OCI-LY7 (cell line): ENCODE measurements around the gene MUC21. TPM values are rescaled to one million over a fixed set of nuclear protein-coding genes. Genes with fewer than 3 reads are reported as not detected.

ENCODE experiments used
- BruUV-seq: library from RNA; stranded (reverse); fragments of 400-500 nt; replicated peaks from 2 replicates; lab custom pipeline; 2021; lab: Mats Ljungman, UMichigan
- CTCF ChIA-PET: fragments of 300-600 bp; sonication (Branson Sonifier 250); formaldehyde crosslinking; loops from one replicate; lab custom pipeline; 2022; ENCODE audit warnings: antibody characterized with exemption; ENCODE audit not compliant: unreplicated experiment; lab: Charles Lee
- POLR2A ChIA-PET: fragments of 300-600 bp; sonication (Branson Sonifier 250); formaldehyde crosslinking; loops from one replicate; lab custom pipeline; 2022; ENCODE audit warnings: antibody characterized with exemption; lab: Charles Lee
- DNase-seq: peaks from one replicate; pipeline ENCODE4 v3.0.0-alpha.2; 2015; ENCODE audit warnings: low spot score
- H2AFZ ChIP-seq: fragments of 200-600 bp; sonication (generic), shearing (Covaris generic); 2 replicates; pipeline ENCODE4 v1.6.1; 2014; ENCODE audit warnings: mild to moderate bottlenecking, antibody characterized with exemption, low read length, moderate library complexity
- H3K27ac ChIP-seq: fragments of 200-600 bp; sonication (generic); 2 replicates; pipeline ENCODE4 v1.5.1; 2014; ENCODE audit warnings: mixed run types, low read depth, mild to moderate bottlenecking, moderate library complexity, low read length, inconsistent platforms; ENCODE audit not compliant: poor library complexity, severe bottlenecking
- H3K36me3 ChIP-seq: fragments of 200-600 bp; sonication (generic); 2 replicates; pipeline ENCODE4 v1.6.1; 2014; ENCODE audit warnings: mild to moderate bottlenecking, antibody characterized with exemption, low read length, moderate library complexity, mixed read lengths; ENCODE audit not compliant: insufficient read depth
- H3K4me1 ChIP-seq: fragments of 200-600 bp; sonication (generic); 2 replicates; pipeline ENCODE4 v1.5.1; 2014; ENCODE audit warnings: mild to moderate bottlenecking, low read length; ENCODE audit not compliant: insufficient read depth, poor library complexity, severe bottlenecking
- H3K4me2 ChIP-seq: fragments of 200-600 bp; sonication (generic); 2 replicates; pipeline ENCODE4 v1.6.1; 2014; ENCODE audit warnings: mild to moderate bottlenecking, low read length
- H3K4me3 ChIP-seq: fragments of 200-600 bp; sonication (generic); 2 replicates; pipeline ENCODE4 v1.5.1; 2014; ENCODE audit warnings: mild to moderate bottlenecking, low read depth, low read length; ENCODE audit not compliant: poor library complexity, severe bottlenecking
- H3K79me2 ChIP-seq: fragments of 200-600 bp; sonication (generic); 2 replicates; pipeline ENCODE4 v1.6.1; 2016; ENCODE audit warnings: low read depth, mild to moderate bottlenecking, low read length, moderate library complexity, mixed read lengths; ENCODE audit not compliant: insufficient read depth
- H3K9me2 ChIP-seq: fragments of 200-600 bp; sonication (generic); 2 replicates; pipeline ENCODE4 v1.6.1; 2016; ENCODE audit warnings: mild to moderate bottlenecking, low read length, mixed read lengths; ENCODE audit not compliant: insufficient read depth
- H3K9me3 ChIP-seq: fragments of 200-600 bp; sonication (generic); 2 replicates; pipeline ENCODE4 v1.6.1; 2014; ENCODE audit warnings: mild to moderate bottlenecking, mixed run types, low read length, mixed read lengths
- H4K20me1 ChIP-seq: fragments of 200-600 bp; sonication (generic); 2 replicates; pipeline ENCODE4 v1.6.1; 2014; ENCODE audit warnings: mild to moderate bottlenecking, antibody characterized with exemption, low read length, moderate library complexity, mixed read lengths; ENCODE audit not compliant: insufficient read depth
- EZH2phosphoT487 ChIP-seq: fragments of 200-600 bp; sonication (generic); IDR thresholded peaks from 2 replicates; pipeline ENCODE4 v1.6.1; 2018; ENCODE audit warnings: low read depth, borderline replicate concordance, mild to moderate bottlenecking, mixed run types, antibody characterized with exemption, low read length, moderate library complexity, mixed read lengths
- intact Hi-C: fragments of 100-400 bp; cut with micrococcal nuclease; formaldehyde crosslinking; loops from one replicate; pipeline ENCODE4 v1.10.0; 2022; ENCODE audit not compliant: unreplicated experiment
- total RNA-seq, 2 experiments: library from RNA; depleted of rRNA in 1 of 2; stranded (reverse); fragments of >200 nt in 1 of 2; shearing (Covaris generic) in 1 of 2; gene quantifications; 2 replicates each; pipeline ENCODE4 v1.2.3, GENCODE V29; 2014 to 2022
- TF ChIP-seq, protein P1 (sequence below): fragments of 200-600 bp; sonication (generic); conservative IDR thresholded peaks from 2 replicates; pipeline ENCODE4 v1.5.1; 2014; ENCODE audit warnings: mild to moderate bottlenecking, antibody characterized with exemption, low read length, moderate library complexity, mixed read lengths

The MUC21 gene
- total RNA-seq, 2 experiments from 2014 or later, result not detected

DNA sequence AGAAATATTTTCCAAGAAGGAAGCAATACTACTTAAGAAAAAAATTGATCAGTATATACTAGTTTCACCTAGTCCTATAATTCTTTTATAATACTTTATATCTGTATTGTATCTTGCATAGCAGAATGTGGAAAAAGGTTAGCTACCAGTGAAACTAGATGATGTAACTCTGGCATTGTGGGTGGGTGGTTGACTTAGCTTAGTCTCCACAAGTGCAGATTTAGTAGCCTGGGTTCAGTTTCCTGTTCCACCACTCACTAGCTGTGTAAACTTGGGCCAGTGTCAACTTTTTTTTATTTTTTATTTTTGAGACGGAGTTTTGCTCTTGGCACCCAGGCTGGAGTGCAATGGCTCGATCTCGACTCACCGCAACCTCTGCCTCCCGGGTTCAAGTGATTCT lies 2.0 kb downstream of the MUC21 start:
- no peaks in the 10 kb centered on the region for H3K79me2 ChIP-seq
- intact Hi-C loops, result no loop called here
- H3K4me2 ChIP-seq, result no peak overlapping the region
- peaks cover 2% of the 10 kb centered on the region for H3K4me1 ChIP-seq
- DNase-seq, result no peak
- TF ChIP-seq, protein P1, sequence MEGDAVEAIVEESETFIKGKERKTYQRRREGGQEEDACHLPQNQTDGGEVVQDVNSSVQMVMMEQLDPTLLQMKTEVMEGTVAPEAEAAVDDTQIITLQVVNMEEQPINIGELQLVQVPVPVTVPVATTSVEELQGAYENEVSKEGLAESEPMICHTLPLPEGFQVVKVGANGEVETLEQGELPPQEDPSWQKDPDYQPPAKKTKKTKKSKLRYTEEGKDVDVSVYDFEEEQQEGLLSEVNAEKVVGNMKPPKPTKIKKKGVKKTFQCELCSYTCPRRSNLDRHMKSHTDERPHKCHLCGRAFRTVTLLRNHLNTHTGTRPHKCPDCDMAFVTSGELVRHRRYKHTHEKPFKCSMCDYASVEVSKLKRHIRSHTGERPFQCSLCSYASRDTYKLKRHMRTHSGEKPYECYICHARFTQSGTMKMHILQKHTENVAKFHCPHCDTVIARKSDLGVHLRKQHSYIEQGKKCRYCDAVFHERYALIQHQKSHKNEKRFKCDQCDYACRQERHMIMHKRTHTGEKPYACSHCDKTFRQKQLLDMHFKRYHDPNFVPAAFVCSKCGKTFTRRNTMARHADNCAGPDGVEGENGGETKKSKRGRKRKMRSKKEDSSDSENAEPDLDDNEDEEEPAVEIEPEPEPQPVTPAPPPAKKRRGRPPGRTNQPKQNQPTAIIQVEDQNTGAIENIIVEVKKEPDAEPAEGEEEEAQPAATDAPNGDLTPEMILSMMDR, result no peak
- TF ChIP-seq EZH2phosphoT487, result no peak
- no peaks in the 10 kb centered on the region for H4K20me1 ChIP-seq
- H3K36me3 ChIP-seq, result no peaks in the 10 kb centered on the region
- no peak overlapping the region for H2AFZ ChIP-seq
- ChIA-PET POLR2A (interaction anchor here (0.6 kb wide), 1 partner anchor 23 kb away, joined by 4 read pairs; no protein-coding TSS in a partner anchor), CTCF (no interaction called here)
- no peak overlapping the region for H3K4me3 ChIP-seq
- H3K27ac ChIP-seq, result no peak overlapping the region
- no peaks in the 10 kb centered on the region for H3K9me3 ChIP-seq
- BruUV-seq, result no TSS peak
- no peaks in the 10 kb centered on the region for H3K9me2 ChIP-seq

DNA sequence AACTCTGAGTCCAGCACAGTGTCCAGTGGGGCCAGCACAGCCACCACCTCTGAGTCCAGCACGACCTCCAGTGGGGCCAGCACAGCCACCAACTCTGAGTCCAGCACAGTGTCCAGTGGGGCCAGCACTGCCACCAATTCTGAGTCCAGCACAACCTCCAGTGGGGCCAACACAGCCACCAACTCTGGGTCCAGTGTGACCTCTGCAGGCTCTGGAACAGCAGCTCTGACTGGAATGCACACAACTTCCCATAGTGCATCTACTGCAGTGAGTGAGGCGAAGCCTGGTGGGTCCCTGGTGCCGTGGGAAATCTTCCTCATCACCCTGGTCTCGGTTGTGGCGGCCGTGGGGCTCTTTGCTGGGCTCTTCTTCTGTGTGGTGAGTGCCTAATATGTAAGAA lies 3.8 kb downstream of the MUC21 start:
- CTCF ChIA-PET, result no interaction called here
- peaks cover 3% of the 10 kb centered on the region for H3K4me1 ChIP-seq

DNA sequence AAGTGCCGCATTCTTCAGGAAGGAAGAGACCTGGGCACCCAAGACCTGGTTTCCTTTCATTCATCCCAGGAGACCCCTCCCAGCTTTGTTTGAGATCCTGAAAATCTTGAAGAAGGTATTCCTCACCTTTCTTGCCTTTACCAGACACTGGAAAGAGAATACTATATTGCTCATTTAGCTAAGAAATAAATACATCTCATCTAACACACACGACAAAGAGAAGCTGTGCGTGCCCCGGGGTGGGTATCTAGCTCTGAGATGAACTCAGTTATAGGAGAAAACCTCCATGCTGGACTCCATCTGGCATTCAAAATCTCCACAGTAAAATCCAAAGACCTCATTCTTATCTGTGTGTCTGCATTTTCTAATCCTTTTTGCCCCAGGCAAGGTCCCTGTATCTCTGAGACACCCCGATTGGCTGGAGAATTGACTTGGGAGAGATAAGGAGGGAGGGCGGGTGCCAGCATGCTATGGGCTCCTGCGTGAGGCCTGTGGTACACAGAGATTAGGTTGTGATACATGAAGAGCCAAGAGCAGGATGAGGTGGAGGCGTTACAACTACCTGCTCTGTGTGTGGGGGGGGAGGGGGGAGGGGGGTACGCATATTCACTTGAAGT lies 4.8 kb downstream of the MUC21 start:
- Histone ChIP-seq H3K27ac (no peak overlapping the region), H3K4me2 (no peak overlapping the region), H3K4me1 (peaks cover 3% of the 10 kb centered on the region), H3K79me2 (no peaks in the 10 kb centered on the region), H3K9me3 (no peaks in the 10 kb centered on the region), H3K9me2 (no peaks in the 10 kb centered on the region), H2AFZ (no peak overlapping the region), H3K4me3 (no peak overlapping the region), H3K36me3 (no peaks in the 10 kb centered on the region), H4K20me1 (no peaks in the 10 kb centered on the region)
- POLR2A ChIA-PET, result no interaction called here
- intact Hi-C loops, result no loop called here
- no peak for DNase-seq
- TF ChIP-seq, protein P1, result no peak
- no peak for TF ChIP-seq EZH2phosphoT487
- CTCF ChIA-PET, result no interaction called here
- no TSS peak for BruUV-seq

More for the DNA sequence above, 3.8 kb downstream of the MUC21 start:
- intact Hi-C loops, result no loop called here
- H3K27ac ChIP-seq, result no peak overlapping the region
- no peak overlapping the region for H3K4me2 ChIP-seq
- no peaks in the 10 kb centered on the region for H4K20me1 ChIP-seq
- POLR2A ChIA-PET, result no interaction called here
- no peak overlapping the region for H3K4me3 ChIP-seq
- H3K79me2 ChIP-seq, result no peaks in the 10 kb centered on the region
- H2AFZ ChIP-seq, result no peak overlapping the region
- no peaks in the 10 kb centered on the region for H3K36me3 ChIP-seq
- BruUV-seq, result no TSS peak
- no peak for DNase-seq
- H3K9me2 ChIP-seq, result no peaks in the 10 kb centered on the region
- H3K9me3 ChIP-seq, result no peaks in the 10 kb centered on the region
- TF ChIP-seq EZH2phosphoT487, result no peak
- TF ChIP-seq, protein P1, result no peak
